SIG-M5 treated with dmso at 0.1 percent for 504 hours (cell line): ENCODE measurements around the gene CCT8L2.
"Not testable (repeated sequence)": the region's sequence is repeated elsewhere in the genome, so short reads cannot be mapped to it uniquely, and the experiment has no call there.

Source experiments
- DNase-seq: peaks from one replicate; lab custom pipeline; 2025; ENCODE audit not compliant: unreplicated experiment; lab: John Stamatoyannopoulos, UW

The CCT8L2 gene

DNA sequence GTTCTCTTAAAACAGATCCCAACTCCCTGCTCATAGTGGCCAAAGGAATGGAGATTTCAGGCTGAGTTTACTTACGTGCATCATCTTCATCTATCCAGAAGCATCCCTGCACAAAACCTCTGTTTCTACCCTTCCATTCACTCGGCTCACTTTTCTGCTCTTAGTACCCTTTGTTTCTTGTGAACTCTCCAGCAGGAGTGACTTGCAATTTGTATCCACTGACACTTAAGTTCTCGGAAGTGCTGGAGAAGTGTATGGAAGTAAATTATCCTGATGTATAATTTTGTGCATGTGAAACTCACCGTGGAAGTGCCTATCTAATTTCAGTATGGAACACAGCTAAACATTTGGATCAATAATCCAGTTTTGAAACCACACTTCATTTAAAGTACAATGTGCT lies 7.0 kb upstream of the CCT8L2 start:
- not testable (repeated sequence) for DNase-seq

DNA sequence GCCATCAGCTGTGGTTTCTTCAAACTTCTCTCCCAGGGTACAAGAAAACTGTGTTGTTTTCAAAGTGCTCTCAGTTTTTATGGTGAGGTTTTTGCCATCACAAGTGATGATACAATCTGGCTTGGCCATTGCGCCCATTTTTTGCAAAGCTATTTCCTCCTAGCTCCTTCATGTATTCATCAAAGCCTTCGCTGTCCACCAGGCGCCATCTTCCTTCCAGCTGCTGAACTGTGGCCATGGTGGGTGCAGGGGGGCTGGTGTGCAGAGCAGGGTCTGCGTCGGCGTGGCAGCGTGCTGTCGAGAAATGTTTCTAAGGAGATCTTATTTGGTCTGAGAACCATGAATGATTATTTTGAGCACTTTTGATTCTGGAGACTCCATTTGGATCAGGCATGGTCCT lies 2.6 kb upstream of the CCT8L2 start:
- DNase-seq = not testable (repeated sequence)

DNA sequence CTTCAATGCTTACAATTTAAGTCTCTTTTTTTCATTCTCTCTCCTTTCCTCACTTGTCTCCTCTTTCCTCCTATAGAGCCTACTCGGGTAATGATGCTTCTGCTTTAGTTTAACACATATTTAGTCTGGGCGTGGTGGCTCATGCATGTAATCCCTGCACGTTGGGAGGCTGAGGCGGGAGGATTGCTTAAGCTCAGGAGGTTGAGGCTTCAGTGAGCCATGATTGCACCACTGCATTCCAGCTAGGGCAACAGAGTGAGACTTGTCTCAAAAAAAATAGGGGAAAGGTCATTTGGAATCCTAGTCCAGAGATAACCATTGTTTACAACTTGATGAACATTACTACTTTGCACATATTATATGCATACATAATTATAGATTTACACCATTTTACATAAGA lies 1.4 kb upstream of the CCT8L2 start:
- DNase-seq = no peak

DNA sequence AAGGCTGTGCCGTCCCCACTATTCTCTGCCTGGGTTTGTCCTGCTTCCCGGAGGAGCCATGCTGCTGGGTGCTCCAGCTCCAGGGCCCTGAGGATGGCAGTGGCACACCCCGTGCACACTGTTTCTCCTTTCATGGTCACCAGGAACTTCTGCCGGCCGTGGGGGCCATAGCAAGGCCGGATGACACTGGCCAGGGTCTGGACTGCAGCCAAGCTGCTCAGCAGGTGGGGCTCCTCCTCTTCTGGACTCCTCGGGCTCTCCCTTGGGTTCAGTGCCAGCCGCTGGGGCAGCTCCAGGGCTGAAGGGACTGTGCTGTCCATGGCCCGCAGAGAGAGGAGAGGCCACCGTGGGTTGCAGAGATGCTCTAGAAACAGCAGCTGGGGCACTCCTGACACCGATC lies 379 bp downstream of the CCT8L2 start:
- DNase-seq = not testable (repeated sequence)

DNA sequence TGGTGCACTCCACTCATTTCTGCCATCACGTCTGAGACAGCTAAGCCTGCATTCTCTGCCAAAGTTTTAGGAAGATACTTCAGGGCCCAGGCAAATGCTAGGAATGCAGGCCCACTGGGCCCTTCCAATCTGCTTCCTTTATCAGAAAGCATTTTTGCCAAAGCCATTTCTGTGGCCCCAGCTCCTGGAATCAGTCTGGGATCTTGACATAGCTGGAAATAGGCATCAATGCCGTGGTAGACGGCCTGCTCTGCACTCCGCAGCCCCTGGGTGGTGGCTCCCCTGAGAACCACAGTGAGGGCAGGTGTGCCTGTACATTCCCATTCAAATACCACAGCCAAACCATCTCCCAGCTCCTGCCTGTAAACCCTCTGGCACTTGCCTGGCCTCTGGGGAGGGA lies 1.5 kb downstream of the CCT8L2 start:
- DNase-seq = not testable (repeated sequence)

DNA sequence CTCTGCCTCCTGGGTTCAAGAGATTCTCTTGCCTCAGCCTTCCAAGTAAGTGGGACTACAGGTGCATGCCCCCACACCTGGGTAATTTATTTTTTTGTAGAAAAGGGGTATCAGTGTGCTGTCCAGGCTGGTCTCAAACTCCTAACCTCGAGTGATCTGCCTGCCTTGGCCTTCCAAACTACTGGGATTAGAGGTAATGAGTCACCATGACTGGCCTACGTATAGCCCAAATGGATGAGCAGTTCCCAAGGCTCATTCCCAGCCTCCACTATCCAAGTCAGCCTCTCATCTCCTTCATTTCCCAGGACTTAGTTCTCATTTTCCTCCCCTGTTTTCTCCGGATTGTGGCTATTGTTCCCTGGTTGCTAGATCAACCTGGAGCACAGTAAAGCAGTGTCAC lies 5.6 kb downstream of the CCT8L2 start:
- DNase-seq = no peak

DNA sequence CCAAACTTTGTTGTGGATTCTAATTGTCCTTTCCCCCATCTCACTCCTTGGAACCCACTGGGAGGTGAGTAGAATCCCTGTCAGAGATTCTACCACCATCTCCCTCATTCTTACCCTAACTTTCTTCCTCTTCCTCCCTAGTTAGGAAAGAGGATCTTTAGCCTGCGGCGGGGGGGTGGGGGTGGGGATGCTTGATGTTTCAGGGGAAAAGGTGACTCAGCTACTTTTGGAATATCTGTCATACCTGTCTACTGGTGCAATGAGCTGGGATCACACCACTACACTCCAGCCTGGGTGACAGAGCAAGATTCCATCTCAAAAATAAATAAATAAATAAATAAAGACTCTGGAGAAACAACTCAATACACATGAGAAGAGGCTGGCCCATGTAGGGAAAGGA lies 6.4 kb downstream of the CCT8L2 start:
- DNase-seq = no peak

DNA sequence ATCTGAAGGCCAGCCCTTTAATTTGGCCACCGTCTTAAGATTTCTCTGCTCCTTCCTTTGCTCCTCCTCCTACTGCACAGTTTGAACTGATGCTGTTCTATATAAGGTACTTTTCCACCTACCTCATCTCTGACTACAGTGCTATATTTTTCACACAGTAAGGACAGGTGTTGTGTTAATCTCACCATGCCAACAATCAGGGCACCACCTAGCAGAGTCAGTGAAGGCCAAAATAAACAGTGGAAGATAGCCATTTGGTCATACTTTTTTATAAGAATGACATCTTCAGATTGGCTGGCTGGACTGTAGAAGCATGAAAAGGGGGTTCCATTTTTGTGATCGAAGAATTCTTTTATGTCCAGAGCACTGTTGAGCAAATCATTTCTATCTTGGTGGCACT lies 11.7 kb downstream of the CCT8L2 start:
- not testable (repeated sequence) for DNase-seq

DNA sequence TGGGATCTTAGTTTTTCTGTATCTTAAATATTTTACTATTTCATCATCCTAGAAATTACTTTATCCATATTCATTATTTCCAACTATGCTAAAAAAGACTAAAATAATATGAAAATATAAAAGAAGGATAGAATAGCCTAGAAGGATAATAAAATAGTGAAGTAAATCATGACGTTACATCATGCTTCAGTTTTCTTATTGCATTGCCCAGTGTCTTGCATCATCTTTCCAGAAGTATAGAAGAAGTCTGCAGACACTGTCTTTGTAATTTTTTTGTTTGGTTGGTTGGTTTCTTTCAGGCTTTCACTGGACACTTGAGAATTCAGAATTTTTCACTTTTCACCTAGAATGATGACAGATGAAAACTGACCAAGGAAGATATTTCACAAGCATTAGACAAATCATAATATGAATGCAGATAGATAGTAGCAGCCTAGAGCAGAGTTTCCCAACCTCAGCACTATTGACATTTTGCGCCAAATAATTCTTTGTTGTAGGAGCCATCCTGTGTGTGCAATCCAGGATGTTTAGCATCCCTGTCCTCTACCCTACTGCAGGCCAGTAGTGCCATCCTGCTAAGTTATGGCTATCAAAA lies 23.3 kb downstream of the CCT8L2 start:
- DNase-seq = not testable (repeated sequence)

DNA sequence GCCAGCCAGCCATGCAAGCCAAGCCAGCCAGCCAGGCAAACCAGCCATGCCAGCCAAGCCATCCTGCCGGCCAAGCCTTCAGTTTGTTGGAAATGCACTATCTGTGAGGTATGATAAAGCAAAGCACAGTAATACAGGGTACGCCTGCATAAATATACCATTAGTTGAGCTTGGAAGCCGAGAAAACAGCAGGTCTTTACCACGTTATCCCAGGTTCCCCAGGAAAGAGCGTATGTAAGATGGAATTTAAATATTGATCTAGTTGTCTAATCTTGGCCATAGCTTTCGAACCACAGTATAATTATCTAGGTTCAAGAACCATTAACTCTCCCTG lies 24.2 kb downstream of the CCT8L2 start:
- no peak for DNase-seq

DNA sequence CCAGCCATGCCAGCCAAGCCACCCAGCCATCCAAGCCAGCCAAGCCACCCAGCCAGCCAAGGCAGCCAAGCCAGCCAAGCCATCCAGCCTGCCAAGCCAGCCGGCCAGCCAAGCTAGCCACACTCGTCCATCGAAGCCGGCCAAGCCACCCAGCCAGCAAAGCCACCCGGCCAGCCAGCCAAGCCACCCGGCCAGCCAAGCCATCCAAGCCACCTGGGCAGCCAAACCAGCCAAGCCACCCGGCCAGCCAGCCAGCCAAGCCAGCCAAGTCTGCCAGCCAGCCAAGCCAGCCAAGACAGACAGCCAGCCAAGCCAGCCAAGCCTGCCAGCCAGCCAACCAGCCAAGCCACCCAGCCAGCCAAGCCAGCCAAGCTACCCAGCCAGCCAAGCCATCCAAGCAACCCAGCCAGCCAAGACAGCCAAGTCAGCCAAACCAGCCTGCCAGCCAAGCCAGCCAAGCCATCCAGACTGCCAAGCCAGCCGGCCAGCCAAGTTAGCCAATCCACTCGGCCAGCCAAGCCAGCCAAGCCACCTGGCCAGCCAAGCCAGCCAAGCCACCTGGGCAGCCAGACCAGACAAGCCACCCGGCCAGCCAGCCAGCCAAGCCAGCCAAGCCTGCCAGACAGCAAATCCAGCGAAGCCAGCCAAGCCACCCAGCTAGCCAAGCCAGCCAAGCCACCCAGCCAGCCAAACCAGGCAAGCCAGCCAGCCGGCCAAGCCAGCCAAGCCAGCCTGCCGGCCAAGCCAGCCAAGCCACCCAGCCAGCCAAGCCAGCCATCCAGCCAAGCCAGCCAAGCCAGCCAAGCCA lies 24.8 kb downstream of the CCT8L2 start:
- DNase-seq = not testable (repeated sequence)

DNA sequence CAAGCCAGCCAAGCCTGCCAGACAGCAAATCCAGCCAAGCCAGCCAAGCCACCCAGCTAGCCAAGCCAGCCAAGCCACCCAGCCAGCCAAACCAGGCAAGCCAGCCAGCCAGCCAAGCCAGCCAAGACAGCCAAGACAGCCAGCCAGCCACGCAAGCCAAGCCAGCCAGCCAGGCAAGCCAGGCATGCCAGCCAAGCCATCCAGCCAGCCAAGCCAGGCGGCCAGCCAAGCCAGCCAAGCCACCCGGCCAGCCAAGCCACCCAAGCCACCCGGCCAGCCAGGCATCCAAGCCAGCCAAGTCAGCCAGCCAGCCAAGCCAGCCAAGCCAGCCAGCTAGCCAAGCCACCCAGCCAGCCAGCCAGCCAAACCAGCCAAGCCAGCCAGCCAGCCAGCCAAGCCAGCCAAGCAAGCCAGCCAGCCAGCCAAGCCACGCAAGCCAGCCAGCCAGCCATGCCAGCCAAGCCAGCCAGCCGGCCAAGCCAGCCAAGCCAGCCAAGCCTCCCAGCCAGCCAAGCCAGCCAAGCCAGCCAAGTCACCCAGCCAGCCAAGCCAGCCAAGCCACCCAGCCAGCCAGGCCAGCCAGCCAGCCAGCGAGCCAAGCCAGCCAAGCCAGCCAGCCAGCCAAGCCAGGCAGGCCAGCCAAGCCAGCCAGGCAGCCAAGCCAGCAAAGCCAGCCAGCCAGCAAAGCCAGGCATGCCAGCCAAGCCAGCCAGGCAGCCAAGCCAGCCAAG lies 26.0 kb downstream of the CCT8L2 start:
- not testable (repeated sequence) for DNase-seq

DNA sequence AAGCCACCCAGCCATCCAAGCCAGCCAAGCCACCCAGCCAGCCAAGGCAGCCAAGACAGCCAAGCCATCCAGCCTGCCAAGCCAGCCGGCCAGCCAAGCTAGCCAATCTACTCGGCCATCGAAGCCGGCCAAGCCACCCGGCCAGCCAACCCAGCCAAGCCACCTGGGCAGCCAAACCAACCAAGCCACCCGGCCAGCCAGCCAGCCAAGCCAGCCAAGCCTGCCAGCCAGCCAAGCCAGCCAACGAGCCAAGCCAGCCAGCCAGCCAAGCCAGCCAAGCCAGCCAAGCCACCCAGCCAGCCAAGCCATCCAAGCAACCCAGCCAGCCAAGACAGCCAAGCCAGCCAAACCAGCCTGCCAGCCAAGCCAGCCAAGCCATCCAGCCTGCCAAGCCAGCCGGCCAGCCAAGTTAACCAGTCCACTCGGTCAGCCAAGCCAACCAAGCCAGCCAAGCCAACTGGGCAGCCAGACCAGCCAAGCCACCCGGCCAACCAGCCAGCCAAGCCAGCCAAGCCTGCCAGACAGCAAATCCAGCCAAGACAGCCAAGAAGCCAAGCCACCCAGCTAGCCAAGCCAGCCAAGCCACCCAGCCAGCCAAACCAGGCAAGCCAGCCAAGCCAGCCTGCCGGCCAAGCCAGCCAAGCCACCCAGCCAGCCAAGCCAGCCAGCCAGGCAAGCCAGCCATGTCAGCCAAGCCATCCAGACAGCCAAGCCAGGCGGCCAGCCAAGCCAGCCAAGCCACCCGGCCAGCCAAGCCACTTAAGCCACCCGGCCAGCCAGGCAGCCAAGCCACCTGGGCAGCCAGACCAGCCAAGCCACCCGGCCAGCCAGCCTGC lies 26.8 kb downstream of the CCT8L2 start:
- not testable (repeated sequence) for DNase-seq

DNA sequence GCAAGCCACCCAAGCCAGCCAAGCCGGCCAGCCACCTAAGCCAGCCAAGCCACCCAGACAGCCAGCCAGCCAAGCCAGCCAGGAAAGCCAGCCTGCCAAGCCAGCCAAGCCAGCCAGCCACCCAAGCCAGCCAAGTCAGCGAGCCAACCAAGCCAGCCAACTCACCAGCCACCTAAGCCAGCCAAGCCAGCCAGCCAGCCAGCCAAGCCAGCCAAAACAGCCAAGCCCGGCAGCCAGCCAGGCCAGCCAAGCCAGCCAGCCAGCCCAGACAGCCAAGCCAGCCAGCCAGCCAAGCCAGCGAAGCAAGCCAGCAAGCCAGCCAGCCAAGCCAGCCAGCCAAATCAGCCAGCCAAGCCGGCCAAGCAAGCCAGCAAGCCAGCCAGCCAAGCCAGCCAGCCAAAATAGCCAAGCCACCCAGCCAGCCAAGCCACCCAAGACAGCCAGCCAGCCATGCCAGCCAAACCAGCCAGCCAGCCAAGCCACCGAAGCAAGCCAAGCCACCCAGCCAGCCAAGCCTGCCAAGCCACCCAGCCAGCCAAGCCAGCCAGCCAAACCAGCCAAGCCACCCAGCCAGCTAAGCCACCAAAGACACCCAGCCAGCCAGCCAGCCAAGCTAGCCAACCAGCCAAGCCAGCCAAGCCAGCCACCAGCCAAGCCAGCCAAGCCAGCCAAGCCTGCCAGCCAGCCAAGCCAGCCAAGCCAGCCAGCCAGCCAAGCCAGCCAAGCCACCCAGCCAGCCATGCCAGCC lies 27.6 kb downstream of the CCT8L2 start:
- DNase-seq = not testable (repeated sequence)

DNA sequence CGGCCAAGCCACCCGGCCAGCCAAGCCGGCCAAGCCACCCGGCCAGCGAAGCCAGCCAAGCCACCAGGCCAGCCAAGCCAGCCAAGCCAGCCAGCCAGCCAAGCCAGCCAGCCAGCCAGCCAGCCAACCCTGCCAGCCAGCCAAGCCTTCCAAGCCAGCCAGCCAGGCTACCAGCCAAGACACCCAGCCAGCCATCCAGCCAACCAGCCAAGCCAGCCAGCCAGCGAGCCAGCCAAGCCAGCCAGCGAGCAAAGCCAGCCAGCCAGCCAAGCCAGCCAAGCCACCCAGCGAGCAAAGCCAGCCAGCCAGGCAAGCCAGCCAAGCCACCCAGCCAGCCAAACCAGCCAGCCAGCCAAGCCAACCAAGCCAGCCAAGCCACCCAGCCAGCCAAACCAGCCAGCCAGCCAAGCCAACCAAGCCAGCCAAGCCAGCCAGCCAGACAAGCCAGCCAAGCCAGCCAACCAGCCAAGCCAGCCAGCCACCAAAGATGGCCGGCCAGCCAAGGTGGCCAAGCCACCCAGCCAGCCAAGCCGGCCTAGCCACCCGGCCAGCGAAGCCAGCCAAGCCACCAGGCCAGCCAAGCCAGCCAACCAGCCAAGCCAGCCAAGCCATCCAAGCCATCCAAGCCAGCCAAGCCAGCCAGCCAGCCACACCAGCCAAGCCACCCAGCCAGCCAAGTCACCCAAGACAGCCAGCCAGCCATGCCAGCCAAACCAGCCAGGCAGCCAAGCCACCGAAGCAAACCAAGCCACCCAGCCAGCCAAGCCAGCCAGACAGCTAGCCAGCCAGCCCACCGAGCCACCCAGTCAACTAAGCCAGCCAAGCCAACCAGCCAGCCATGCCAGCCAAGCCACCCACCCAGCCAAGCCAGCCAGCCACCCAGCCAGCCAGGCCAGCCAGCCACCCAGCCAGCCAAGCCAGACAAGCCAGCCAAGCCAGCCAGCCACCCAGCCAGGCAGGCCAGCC lies 28.8 kb downstream of the CCT8L2 start:
- no peak for DNase-seq

DNA sequence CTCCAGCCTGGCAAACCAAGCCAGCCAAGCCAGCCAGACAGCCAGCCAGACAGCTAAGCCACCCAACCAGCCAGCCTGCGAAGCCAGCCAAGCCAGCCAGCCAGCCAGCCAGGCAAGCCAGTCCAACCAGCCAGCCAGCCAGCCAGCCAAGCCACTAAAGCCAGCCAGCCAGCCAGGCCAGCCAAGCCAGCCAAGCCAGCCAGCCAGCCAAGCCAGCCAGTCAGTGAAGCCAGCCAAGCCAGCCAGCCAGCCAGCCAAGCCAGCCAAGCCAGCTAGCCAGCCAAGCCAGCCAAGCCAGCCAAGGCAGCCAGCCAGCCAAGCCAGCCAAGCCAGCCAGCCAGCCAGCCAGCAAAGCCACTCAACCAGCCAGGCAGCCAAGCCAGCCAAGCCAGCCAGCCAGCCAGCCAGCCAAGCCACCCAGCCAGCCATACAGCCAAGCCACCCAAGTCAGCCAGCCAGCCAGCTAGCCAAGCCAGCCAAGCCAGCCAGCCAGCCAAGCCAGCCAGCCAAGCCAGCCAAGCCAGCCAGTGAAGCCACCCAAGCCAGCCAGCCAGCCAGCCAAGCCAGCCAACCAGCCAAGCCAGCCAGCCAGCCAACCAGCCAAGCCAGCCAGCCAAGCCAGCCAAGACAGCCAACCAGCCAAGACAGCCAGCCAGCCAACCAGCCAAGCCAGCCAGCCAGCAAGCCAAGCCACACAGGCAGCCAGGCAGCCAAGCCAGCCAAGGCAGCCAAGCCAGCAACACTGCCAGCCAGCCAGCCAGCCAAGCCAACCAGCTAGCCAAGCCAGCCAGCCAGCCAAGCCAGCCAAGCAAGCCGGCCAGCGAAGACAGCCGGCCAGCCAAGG lies 29.7 kb downstream of the CCT8L2 start:
- DNase-seq = no peak

DNA sequence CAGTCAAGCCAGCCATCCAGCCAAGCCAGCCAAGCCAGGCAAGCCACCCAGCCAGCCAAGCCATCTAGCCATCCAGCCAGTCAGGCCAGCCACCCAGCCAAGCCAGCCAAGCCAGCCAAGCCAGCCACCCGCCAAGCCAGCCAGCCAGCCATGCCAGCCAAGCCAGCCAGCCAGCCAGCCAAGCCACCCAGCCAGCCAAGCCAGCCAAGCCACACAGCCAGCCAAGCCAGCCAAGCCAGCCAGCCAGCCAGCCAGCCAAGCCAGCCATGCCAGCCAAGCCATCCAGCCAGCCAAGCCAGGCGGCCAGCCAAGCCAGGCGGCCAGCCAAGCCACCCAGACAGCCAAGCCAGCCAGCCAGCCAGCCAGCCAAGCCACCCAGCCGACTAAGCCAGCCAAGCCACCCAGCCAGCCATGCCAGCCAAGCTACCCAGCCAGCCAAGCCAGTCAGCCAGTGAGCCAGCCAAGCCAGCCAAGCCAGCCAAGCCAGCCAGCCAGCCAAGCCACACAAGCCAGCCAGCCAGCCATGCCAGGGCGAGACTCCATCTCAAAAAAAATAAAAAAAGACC lies 31.4 kb downstream of the CCT8L2 start:
- not testable (repeated sequence) for DNase-seq

DNA sequence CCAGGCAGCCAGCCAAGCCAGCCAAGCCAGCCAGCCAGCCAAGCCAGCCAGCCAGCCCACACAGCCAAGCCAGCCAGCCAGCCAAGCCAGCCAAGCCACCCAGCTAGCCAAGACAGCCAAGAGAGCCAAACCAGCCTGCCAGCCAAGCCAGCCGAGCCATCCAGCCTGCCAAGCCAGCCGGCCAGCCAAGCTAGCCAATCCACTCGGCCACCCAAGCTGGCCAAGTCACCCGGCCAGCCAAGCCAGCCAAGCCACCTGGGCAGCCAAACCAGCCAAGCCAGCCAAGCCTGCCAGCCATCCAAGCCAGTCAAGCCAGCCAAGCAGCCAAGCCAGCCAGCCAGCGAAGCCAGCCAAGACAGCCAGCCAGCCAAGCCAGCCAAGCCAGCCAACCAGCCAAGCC lies 32.0 kb downstream of the CCT8L2 start:
- DNase-seq = not testable (repeated sequence)
